H9 (cell line): ENCODE measurements around the gene DPEP2. TPM values are rescaled to one million over a fixed set of nuclear protein-coding genes. Genes with fewer than 3 reads are reported as not detected.

Experiments used
- DNase-seq: peaks from one replicate; pipeline ENCODE4 v3.0.0-alpha.2; 2017
- H2AFZ ChIP-seq: one replicate; pipeline ENCODE4 v1.6.1; 2013; ENCODE audit warnings: mild to moderate bottlenecking, low read length, control low read depth, moderate library complexity
- H2AK5ac ChIP-seq: 2 replicates; pipeline ENCODE4 v1.6.1; 2013; ENCODE audit warnings: low read length, control low read depth, mixed read lengths; ENCODE audit not compliant: insufficient read length
- H2BK120ac ChIP-seq: one replicate; pipeline ENCODE4 v1.6.1; 2013; ENCODE audit warnings: low read depth, mild to moderate bottlenecking, low read length, control low read depth, inconsistent platforms; ENCODE audit not compliant: poor library complexity, severe bottlenecking
- H2BK12ac ChIP-seq: 2 replicates; pipeline ENCODE4 v1.6.1; 2013; ENCODE audit warnings: low read length, control low read depth, mixed read lengths, low read depth; ENCODE audit not compliant: insufficient read length
- H2BK15ac ChIP-seq: 2 replicates; pipeline ENCODE4 v1.6.1; 2013; ENCODE audit warnings: low read depth, low read length, control low read depth
- H2BK20ac ChIP-seq: one replicate; pipeline ENCODE4 v1.6.1; 2013; ENCODE audit warnings: low read depth, mild to moderate bottlenecking, low read length, control low read depth, inconsistent platforms; ENCODE audit not compliant: poor library complexity, severe bottlenecking
- H2BK5ac ChIP-seq: 2 replicates; pipeline ENCODE4 v1.6.1; 2013; ENCODE audit warnings: low read length, control low read depth, mixed read lengths; ENCODE audit not compliant: insufficient read length
- H3K14ac ChIP-seq: 2 replicates; pipeline ENCODE4 v1.6.1; 2013; ENCODE audit warnings: low read length, control low read depth; ENCODE audit not compliant: insufficient read depth
- H3K18ac ChIP-seq: 2 replicates; pipeline ENCODE4 v1.6.1; 2013; ENCODE audit warnings: low read depth, mild to moderate bottlenecking, mixed read lengths, low read length, control low read depth; ENCODE audit not compliant: insufficient read length
- H3K23ac ChIP-seq: 2 replicates; pipeline ENCODE4 v1.6.1; 2013; ENCODE audit warnings: low read length, control low read depth, mixed read lengths, low read depth; ENCODE audit not compliant: insufficient read length
- H3K23me2 ChIP-seq: 2 replicates; pipeline ENCODE4 v1.6.1; 2013; ENCODE audit warnings: low read depth, mild to moderate bottlenecking, mixed read lengths, low read length, control low read depth; ENCODE audit not compliant: insufficient read length, poor library complexity, severe bottlenecking
- H3K27ac ChIP-seq: 2 replicates; pipeline ENCODE4 v1.5.1; 2013; ENCODE audit warnings: low read length, control low read depth, mixed read lengths, low read depth; ENCODE audit not compliant: insufficient read length
- H3K27me3 ChIP-seq: 2 replicates; pipeline ENCODE4 v1.6.1; 2013; ENCODE audit warnings: low read length, control low read depth, inconsistent platforms; ENCODE audit not compliant: insufficient read depth
- H3K4ac ChIP-seq: 2 replicates; pipeline ENCODE4 v1.6.1; 2013; ENCODE audit warnings: low read depth, mild to moderate bottlenecking, control low read depth, inconsistent platforms, low read length, moderate library complexity
- H3K4me1 ChIP-seq: 2 replicates; pipeline ENCODE4 v1.6.1; 2013; ENCODE audit warnings: low read length, control low read depth, inconsistent platforms; ENCODE audit not compliant: insufficient read depth
- H3K4me2 ChIP-seq: 2 replicates; pipeline ENCODE4 v1.6.1; 2013; ENCODE audit warnings: low read length, control low read depth, mixed read lengths; ENCODE audit not compliant: insufficient read length, insufficient read depth
- H3K56ac ChIP-seq: 2 replicates; pipeline ENCODE4 v1.6.1; 2013; ENCODE audit warnings: low read depth, mild to moderate bottlenecking, mixed read lengths, low read length, control low read depth; ENCODE audit not compliant: insufficient read length
- H3K79me1 ChIP-seq: 2 replicates; pipeline ENCODE4 v1.6.1; 2013; ENCODE audit warnings: low read depth, mild to moderate bottlenecking, moderate library complexity, low read length, control low read depth, inconsistent platforms; ENCODE audit not compliant: insufficient read depth, poor library complexity, severe bottlenecking
- H3K79me2 ChIP-seq: 2 replicates; pipeline ENCODE4 v1.6.1; 2013; ENCODE audit warnings: low read length, control low read depth, inconsistent platforms; ENCODE audit not compliant: insufficient read depth
- H3K9ac ChIP-seq: 2 replicates; pipeline ENCODE4 v1.6.1; 2013; ENCODE audit warnings: low read length, control low read depth, mixed read lengths; ENCODE audit not compliant: insufficient read length; ENCODE audit errors: extremely low read depth
- H3K9me3 ChIP-seq: one replicate; pipeline ENCODE4 v1.6.1; 2013; ENCODE audit warnings: low read depth, low read length, inconsistent platforms; ENCODE audit not compliant: control insufficient read depth
- H3T11ph ChIP-seq: one replicate; pipeline ENCODE4 v1.6.1; 2013; ENCODE audit warnings: mild to moderate bottlenecking, low read length, control low read depth, inconsistent platforms
- H4K20me1 ChIP-seq: one replicate; pipeline ENCODE4 v1.6.1; 2013; ENCODE audit not compliant: control insufficient read depth, insufficient read length, insufficient read depth
- H4K5ac ChIP-seq: 2 replicates; pipeline ENCODE4 v1.6.1; 2013; ENCODE audit warnings: low read depth, mild to moderate bottlenecking, mixed read lengths, low read length, control low read depth; ENCODE audit not compliant: insufficient read length
- H4K8ac ChIP-seq: replicated peaks from 2 replicates; pipeline ENCODE4 v1.6.1; 2013; ENCODE audit warnings: low read length, control low read depth, mixed read lengths, low read depth; ENCODE audit not compliant: insufficient read length
- H4K91ac ChIP-seq: 2 replicates; pipeline ENCODE4 v1.6.1; 2013; ENCODE audit warnings: low read depth, mild to moderate bottlenecking, moderate library complexity, mixed read lengths, low read length, control low read depth; ENCODE audit not compliant: insufficient read length
- H3K27ac Mint-ChIP-seq, 3 experiments: 2 replicates in 2 of 3; 3 replicates in 1 of 3; pipeline ENCODE4 v1.8.0; 2020 to 2021; ENCODE audit warnings: mixed read lengths in 3 of 3, mild to moderate bottlenecking in 1 of 3, moderate library complexity in 1 of 3
- H3K27me3 Mint-ChIP-seq: 2 replicates; pipeline ENCODE4 v1.8.0; 2021; ENCODE audit warnings: low read depth, mild to moderate bottlenecking, moderate library complexity, mixed read lengths
- H3K36me3 Mint-ChIP-seq, 3 experiments: 2 replicates in 2 of 3; 3 replicates in 1 of 3; pipeline ENCODE4 v1.8.0; 2020 to 2021; ENCODE audit warnings: low read depth in 3 of 3, mixed read lengths in 3 of 3; ENCODE audit not compliant: insufficient read depth in 1 of 3
- H3K4me1 Mint-ChIP-seq, 2 experiments: 2 replicates each; pipeline ENCODE4 v1.8.0; 2020; ENCODE audit warnings: mixed read lengths in 2 of 2
- H3K4me3 Mint-ChIP-seq, 2 experiments: 2 replicates in 1 of 2; 3 replicates in 1 of 2; pipeline ENCODE4 v1.8.0; 2020 to 2021; ENCODE audit warnings: mild to moderate bottlenecking in 2 of 2, mixed read lengths in 2 of 2, moderate library complexity in 1 of 2
- H3K9me3 Mint-ChIP-seq, 2 experiments: 2 replicates in 1 of 2; 3 replicates in 1 of 2; pipeline ENCODE4 v1.8.0; 2020; ENCODE audit warnings: mild to moderate bottlenecking in 2 of 2, mixed read lengths in 2 of 2, moderate library complexity in 1 of 2
- whole genome bisulfite sequencing: extraction: QIAGEN DNeasy Blood & Tissue Kit; methylation state at CpG from one replicate; pipeline ENCODE4 v1.1.7; 2013; ENCODE audit warnings: missing lambda C conversion rate, low lambda C conversion rate, mixed read lengths; ENCODE audit not compliant: insufficient read length; ENCODE audit errors: extremely low coverage; 5-methylcytosine and 5-hydroxymethylcytosine counted together
- total RNA-seq: library from RNA; stranded (reverse); gene quantifications from 2 replicates; pipeline ENCODE4 v1.2.1, GENCODE V29; 2021
- TF ChIP-seq, protein P1 (sequence below): fragments of 200-600 bp; sonication (generic); conservative IDR thresholded peaks from 3 replicates; pipeline ENCODE4 v1.8.0; 2021; ENCODE audit warnings: antibody characterized with exemption, mild to moderate bottlenecking

DPEP2 gene
- total RNA-seq, 1 experiment from 2014 or later = not detected

DNA sequence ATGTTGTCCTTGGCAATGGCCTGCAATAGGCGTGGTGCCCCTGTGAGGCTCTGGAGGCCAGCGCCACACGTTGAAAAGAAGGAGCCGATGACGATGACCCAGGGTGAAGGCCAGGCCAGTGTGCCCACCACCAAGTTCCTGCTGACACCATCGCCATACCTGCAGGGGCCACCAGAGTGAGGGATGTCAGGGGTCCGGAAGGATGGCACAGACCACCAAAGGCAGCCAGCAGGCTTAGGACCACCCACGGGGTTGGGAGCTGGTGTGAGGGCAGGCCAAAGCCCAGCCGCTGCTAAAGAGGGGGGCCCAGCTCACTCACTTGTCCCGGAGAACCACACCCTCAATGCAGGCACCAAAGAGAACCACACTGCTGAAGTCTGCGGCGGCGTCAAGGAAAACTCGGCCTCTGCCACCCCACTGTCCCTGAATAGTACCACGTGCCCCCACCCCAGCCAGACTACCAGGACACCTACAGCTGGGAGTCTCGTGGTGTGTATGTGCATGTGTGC is 48.9 kb downstream of the DPEP2 start:
- no peak overlapping the region for H4K91ac ChIP-seq
- H3K9me3 Mint-ChIP-seq = no peaks in the 10 kb centered on the region
- no peak overlapping the region for H2BK12ac ChIP-seq
- H3T11ph ChIP-seq = no peak overlapping the region
- no peak for DNase-seq
- H2BK20ac ChIP-seq = no peak overlapping the region
- no peaks in the 10 kb centered on the region for H3K27me3 ChIP-seq
- no peak overlapping the region for H3K4ac ChIP-seq
- H4K20me1 ChIP-seq = no peaks in the 10 kb centered on the region
- H4K5ac ChIP-seq = no peak overlapping the region
- H3K4me2 ChIP-seq = no peak overlapping the region
- H3K9me3 ChIP-seq = no peaks in the 10 kb centered on the region
- no peaks in the 10 kb centered on the region for H3K79me1 ChIP-seq
- no peak overlapping the region for H3K4me3 Mint-ChIP-seq
- no peaks in the 10 kb centered on the region for H3K4me1 Mint-ChIP-seq
- H3K27me3 Mint-ChIP-seq = no peaks in the 10 kb centered on the region
- H4K8ac ChIP-seq = no peak overlapping the region
- no peak overlapping the region for H2AFZ ChIP-seq
- TF ChIP-seq, protein P1, sequence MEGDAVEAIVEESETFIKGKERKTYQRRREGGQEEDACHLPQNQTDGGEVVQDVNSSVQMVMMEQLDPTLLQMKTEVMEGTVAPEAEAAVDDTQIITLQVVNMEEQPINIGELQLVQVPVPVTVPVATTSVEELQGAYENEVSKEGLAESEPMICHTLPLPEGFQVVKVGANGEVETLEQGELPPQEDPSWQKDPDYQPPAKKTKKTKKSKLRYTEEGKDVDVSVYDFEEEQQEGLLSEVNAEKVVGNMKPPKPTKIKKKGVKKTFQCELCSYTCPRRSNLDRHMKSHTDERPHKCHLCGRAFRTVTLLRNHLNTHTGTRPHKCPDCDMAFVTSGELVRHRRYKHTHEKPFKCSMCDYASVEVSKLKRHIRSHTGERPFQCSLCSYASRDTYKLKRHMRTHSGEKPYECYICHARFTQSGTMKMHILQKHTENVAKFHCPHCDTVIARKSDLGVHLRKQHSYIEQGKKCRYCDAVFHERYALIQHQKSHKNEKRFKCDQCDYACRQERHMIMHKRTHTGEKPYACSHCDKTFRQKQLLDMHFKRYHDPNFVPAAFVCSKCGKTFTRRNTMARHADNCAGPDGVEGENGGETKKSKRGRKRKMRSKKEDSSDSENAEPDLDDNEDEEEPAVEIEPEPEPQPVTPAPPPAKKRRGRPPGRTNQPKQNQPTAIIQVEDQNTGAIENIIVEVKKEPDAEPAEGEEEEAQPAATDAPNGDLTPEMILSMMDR = no peak
- no peak overlapping the region for H3K9ac ChIP-seq
- H3K23ac ChIP-seq = no peak overlapping the region
- H3K36me3 Mint-ChIP-seq = peaks cover 18 to 78% (median 53%) of the 10 kb centered on the region in 3 experiments; a peak in 6 of 7 replicates
- H2AK5ac ChIP-seq = no peak overlapping the region
- no peaks in the 10 kb centered on the region for H3K79me2 ChIP-seq
- H2BK5ac ChIP-seq = no peak overlapping the region
- H3K27ac Mint-ChIP-seq = no peak overlapping the region
- H3K56ac ChIP-seq = no peak overlapping the region
- no peak overlapping the region for H2BK120ac ChIP-seq
- no peaks in the 10 kb centered on the region for H3K23me2 ChIP-seq
- no peaks in the 10 kb centered on the region for H3K4me1 ChIP-seq
- no peak overlapping the region for H3K18ac ChIP-seq
- H3K14ac ChIP-seq = no peak overlapping the region
- no CpG with 5 or more reads among the region's 16 CpGs for WGBS
- H3K27ac ChIP-seq = no peak overlapping the region
- H2BK15ac ChIP-seq = no peak overlapping the region
